ENCODE results near the gene PGBD1.

DNA sequence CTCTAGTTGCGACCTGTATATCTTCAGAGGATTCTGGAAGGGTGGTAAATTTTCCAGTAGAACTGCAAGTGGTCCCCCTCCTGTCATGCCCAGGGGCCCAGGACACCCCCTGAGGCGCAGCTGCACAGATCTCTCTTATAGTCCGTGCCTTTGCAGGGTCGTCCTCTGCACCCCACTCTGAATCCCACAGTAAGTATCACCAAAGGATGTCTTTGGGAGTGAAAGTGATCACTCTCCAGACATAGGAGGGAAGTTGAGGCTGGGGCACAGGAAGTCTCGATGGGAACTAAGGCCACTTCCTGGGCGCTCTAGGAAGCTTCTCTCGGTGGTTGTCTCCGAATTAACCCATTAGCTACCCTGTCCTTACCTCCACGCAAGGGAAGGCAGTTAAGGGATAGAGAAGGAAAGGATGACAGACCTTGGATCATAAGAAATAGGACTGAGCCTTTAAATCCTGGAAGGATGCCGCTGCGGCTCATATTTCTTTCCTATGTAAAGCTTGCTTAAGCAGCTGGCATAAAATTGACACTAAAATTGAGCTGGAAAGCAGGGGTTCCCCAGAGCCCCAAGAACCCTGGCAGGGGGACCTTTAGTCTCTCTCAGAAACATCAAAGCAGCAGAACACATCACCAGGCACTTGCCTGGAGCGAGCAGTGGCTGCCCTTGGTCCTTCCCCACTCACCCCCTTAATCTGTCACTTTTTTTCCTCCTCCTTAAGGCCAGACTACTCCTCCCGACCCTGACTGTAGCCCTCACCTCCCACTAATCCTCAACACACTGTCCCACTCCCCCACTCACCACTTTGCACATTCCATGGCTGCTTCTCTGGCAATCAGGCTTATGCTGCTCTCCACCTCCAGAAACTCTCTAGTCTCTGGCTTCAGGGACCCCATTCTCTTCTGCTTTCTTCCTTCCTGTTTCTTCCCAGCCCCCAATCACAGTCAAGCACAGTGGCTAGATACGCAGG is 29.1 kb upstream of the PGBD1 start, which contains the start of gene ZKSCAN4:
- TF ChIP-seq POLR2A (IDR thresholded peaks at IDR 0.05; ENCODE audit: low read depth, low read length) (peak; percentile 16; the same call in 1 of the 2 replicates), POLR2AphosphoS5 (IDR thresholded peaks at IDR 0.05; ENCODE audit: low read depth, low read length) (no peak), TAF1 (IDR thresholded peaks at IDR 0.05; ENCODE audit: low read depth, low read length) (peak; percentile 84; the same call in 1 of the 2 replicates), POU2F2 (IDR thresholded peaks at IDR 0.05; ENCODE audit: low read depth, low read length) (0 out of 2 replicates have a peak, but pooled peaks have one; percentile 46)

All from GM12891 (cell line).